Right atrium auricular region (tissue), 2 donors: ENCODE measurements around the gene NACC2. TPM values are rescaled to one million over a fixed set of nuclear protein-coding genes. Genes with fewer than 3 reads are reported as not detected.
A peak's percentile ranks its signal among the peaks of the same experiment; 100 is the strongest.

Experiments used
- DNase-seq: peaks from one replicate; pipeline ENCODE4 v3.0.0-alpha.2; 2019; ENCODE audit warnings: low spot score
- H3K27ac ChIP-seq, 2 donors: fragments of 200-600 bp; sonication (generic); 1 replicate in 1 of 2; 2 replicates in 1 of 2; pipeline ENCODE4 v1.5.1; 2016 to 2019
- H3K27me3 ChIP-seq, 2 donors: fragments of 200-600 bp; sonication (generic); one replicate each; pipeline versions ENCODE4 v1.5.1 to v1.6.0; 2017 to 2019
- H3K36me3 ChIP-seq: fragments of 200-600 bp; sonication (generic); one replicate; pipeline ENCODE4 v1.5.1; 2016
- H3K4me1 ChIP-seq, 2 donors: fragments of 200-600 bp; sonication (generic); one replicate each; pipeline versions ENCODE4 v1.5.1 to v1.6.0; 2017 to 2019
- H3K4me3 ChIP-seq, 2 donors: fragments of 200-600 bp; sonication (generic); 1 replicate in 1 of 2; 2 replicates in 1 of 2; pipeline ENCODE4 v1.5.1; 2017 to 2019; ENCODE audit warnings: mild to moderate bottlenecking in 1 of 2, moderate library complexity in 1 of 2
- H3K9me3 ChIP-seq, 2 donors: fragments of 200-600 bp; sonication (generic); one replicate each; pipeline ENCODE4 v1.5.1; 2019
- total RNA-seq, 2 donors: library from RNA; depleted of rRNA; stranded (reverse); fragments of >200 nt; gene quantifications; one replicate each; pipeline ENCODE4 v1.1.0, GENCODE V29; 2016
- TF ChIP-seq, protein P1 (sequence below), 2 donors: fragments of 200-600 bp; sonication (generic); IDR thresholded peaks; one replicate each; pipeline ENCODE4 v1.5.1; 2019; ENCODE audit warnings: antibody characterized with exemption in 2 of 2

The NACC2 gene
- total RNA-seq, 2 donors from 2014 or later, result 49.1 to 55.5 TPM

DNA sequence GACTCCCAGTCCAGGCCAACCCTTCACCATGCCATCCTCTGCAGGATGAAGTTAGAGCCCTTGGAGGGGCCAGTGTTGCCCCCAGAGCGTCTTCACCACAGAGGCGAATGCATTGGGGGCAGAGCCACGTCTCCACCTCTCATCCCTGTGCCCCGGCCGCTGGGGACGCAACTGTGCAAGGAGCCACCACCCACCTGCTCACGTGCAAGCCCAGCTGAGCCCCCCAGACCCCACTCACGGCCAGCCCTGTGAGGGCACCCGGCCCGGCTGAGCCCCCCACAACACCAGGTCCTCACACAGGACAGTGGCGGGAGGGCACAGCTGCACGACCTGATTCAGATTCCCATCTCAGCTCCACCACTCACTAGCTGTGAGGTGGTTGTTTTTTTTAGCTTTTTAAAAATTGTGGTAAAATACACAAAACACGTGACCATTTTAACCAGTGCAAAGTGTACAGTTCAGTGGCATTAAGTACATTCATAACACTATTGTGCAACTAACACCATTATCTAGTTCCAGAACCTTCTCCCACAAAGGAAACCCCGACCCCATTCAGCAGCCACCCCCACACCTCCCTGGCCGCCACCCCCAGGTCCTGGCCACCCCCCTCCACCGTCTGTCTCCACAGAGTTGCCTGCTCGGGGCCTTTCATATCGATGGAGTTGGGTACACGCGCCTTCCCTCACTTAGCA is 100.4 kb downstream of the NACC2 start:
- no peak for DNase-seq
- H3K9me3 ChIP-seq, result no peaks in the 10 kb centered on the region
- no peak overlapping the region for H3K27ac ChIP-seq
- peaks cover 0 to 44% of the 10 kb centered on the region in 2 donors for H3K4me1 ChIP-seq
- H3K27me3 ChIP-seq, result no peaks in the 10 kb centered on the region
- H3K36me3 ChIP-seq, result no peaks in the 10 kb centered on the region
- H3K4me3 ChIP-seq, result no peak overlapping the region
- TF ChIP-seq, protein P1, sequence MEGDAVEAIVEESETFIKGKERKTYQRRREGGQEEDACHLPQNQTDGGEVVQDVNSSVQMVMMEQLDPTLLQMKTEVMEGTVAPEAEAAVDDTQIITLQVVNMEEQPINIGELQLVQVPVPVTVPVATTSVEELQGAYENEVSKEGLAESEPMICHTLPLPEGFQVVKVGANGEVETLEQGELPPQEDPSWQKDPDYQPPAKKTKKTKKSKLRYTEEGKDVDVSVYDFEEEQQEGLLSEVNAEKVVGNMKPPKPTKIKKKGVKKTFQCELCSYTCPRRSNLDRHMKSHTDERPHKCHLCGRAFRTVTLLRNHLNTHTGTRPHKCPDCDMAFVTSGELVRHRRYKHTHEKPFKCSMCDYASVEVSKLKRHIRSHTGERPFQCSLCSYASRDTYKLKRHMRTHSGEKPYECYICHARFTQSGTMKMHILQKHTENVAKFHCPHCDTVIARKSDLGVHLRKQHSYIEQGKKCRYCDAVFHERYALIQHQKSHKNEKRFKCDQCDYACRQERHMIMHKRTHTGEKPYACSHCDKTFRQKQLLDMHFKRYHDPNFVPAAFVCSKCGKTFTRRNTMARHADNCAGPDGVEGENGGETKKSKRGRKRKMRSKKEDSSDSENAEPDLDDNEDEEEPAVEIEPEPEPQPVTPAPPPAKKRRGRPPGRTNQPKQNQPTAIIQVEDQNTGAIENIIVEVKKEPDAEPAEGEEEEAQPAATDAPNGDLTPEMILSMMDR (IDR thresholded peaks at IDR 0.05), result no peak

DNA sequence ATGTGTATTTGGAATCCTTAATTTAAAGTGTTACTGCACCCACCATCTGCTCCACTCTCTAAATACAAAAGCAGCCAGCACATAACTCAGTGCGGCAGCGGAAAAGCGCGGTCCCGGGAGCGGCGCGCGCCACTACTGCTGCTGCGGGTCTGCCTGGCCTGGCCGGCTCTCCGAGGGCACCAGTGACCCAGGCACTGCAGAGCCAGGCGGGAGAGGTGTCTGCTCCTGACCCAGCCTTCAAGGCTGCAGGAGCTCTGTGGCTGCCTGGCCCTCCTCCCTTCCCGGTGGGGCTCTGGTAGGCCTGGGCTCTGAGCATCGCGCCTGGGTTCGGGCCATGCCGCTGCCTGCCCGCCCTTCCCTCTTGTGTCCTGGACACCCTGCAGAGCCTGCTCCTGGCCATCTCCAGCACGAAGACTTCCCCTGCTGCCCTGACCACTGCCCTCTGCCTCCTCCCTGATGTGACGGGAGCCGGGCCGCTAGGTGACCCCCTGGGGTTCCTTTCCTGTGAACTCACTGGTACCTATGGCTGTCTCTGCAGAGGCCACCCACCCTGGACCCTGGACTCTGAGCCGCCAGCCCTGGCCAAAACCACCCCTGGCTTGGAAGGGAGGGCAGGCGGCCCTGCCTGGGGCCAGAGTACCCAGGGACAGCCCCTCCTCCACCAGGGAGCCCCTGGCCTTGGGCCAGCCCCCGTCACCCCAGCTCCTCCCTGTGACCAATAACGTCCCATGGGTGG is 101.2 kb downstream of the NACC2 start:
- Histone ChIP-seq H3K36me3 (no peaks in the 10 kb centered on the region), H3K27ac (peak overlapping the region; percentile 89 to 92), H3K4me3 (no peak overlapping the region), H3K9me3 (no peaks in the 10 kb centered on the region), H3K27me3 (no peaks in the 10 kb centered on the region), H3K4me1 (peaks cover 0 to 48% of the 10 kb centered on the region in 2 donors)
- TF ChIP-seq, protein P1 (IDR thresholded peaks at IDR 0.05), result no peak
- no peak for DNase-seq

DNA sequence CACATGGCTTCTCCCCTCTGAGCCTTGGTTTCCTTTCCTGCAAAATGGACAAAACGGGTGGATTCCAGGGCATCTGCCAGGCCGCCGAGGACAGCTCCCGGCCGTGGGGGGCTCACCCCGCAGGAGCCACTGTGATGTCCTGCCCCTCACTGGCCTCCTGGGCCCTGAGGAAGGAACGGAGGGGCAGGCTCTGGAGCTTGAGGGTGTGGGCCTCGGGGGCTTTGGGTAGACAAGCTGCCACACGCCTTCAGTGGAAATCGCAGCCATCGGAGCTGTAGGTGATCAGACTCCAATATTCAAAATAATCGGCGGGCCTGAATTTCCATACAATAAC is 101.7 kb downstream of the NACC2 start:
- DNase-seq, result no peak
- Histone ChIP-seq H3K9me3 (no peaks in the 10 kb centered on the region), H3K4me3 (peak overlapping the region in 1 of 2 donors; percentile 38), H3K27ac (peak overlapping the region; percentile 89 to 92), H3K36me3 (no peaks in the 10 kb centered on the region), H3K27me3 (no peaks in the 10 kb centered on the region), H3K4me1 (peaks cover 0 to 48% of the 10 kb centered on the region in 2 donors)
- TF ChIP-seq, protein P1 (IDR thresholded peaks at IDR 0.05), result no peak

DNA sequence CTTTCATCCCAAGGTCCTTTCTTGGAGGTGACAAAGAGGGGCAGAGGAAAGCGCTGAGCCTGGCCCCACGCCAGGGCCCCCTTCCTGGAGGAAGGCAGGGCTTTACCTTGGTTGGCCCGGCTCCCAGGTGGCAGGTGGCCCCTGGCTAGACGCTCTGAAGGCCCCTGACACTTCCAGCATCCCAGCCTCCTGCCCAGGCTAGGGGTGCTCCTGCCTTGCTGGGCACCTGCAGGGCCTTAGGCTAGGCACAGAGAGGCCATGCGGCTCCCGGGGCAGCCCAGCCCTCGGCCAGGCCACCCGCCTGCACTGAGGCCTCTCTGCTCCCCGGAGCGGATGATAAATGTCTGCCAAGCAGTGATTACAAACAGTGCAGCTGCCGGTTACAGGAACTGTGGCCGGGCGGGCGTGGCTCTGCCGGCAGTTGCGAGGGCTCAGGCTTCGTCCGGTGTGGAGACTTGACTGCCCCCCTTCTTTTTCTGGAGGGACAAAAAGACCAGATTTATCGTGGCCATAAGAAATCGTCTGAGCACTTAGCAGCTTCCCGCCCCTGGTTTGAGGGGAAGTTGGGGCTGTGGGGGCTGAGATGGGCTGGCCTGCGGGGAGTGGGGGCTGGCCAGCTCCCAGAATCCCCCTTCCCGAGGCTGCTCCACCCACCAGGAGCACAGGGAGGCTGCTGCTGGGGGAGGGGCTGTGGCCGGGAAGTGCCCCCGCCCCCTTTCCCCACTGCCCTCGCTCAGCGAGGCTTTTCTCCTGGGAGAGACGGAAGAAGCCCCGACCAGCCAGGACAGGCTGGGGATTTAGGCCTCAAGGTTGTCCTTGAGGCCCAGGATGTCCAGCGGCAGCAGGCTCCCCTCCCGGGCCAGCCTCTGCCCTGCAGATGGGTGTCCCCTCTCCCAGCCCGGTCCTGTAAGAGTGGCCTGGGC is 102.3 kb downstream of the NACC2 start:
- TF ChIP-seq, protein P1 (IDR thresholded peaks at IDR 0.05), result peak in 1 of 2 donors; percentile 20
- H3K27me3 ChIP-seq, result no peaks in the 10 kb centered on the region
- peaks cover 0 to 48% of the 10 kb centered on the region in 2 donors for H3K4me1 ChIP-seq
- peak; percentile 91 for DNase-seq
- no peaks in the 10 kb centered on the region for H3K9me3 ChIP-seq
- no peaks in the 10 kb centered on the region for H3K36me3 ChIP-seq
- peak overlapping the region; percentile 89 to 92 for H3K27ac ChIP-seq
- H3K4me3 ChIP-seq, result peak overlapping the region in 1 of 2 donors; percentile 38

DNA sequence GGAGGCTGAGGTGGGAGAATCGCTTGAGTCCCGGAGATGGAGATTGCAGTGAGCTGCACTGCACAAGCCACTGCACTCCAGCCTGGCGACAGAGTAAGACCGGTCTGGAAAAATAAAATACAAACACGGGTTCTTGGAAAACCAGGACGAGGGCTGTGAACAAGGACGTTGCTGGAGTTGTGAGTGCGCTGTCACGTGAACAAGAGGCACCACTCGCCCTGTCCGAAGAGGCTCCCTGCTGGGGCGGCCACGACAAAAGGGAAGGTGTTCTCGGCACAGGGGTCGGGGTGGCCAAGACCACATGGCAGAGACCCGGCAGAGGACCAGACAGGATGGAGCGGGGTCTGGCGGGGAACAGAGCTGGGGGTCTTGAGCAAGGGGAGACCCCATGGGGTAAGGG is 103.3 kb downstream of the NACC2 start:
- Histone ChIP-seq H3K27ac (peak overlapping the region; percentile 89 to 92), H3K4me1 (peaks cover 0 to 48% of the 10 kb centered on the region in 2 donors), H3K4me3 (no peak overlapping the region), H3K36me3 (no peaks in the 10 kb centered on the region), H3K27me3 (no peaks in the 10 kb centered on the region), H3K9me3 (no peaks in the 10 kb centered on the region)
- TF ChIP-seq, protein P1 (IDR thresholded peaks at IDR 0.05), result no peak
- no peak for DNase-seq
